GM10248 (cell line): ENCODE data around the gene ARMH4.

Experiments
- CTCF ChIA-PET: fragments of 300-600 bp; sonication (Branson Sonifier 250); formaldehyde crosslinking; extraction: SDS; loops from one replicate; lab custom pipeline; 2021; ENCODE audit warnings: antibody characterized with exemption; lab: Yijun Ruan, JAX
- POLR2A ChIA-PET: fragments of 350-650 bp; sonication (Branson Sonifier 250); formaldehyde crosslinking; extraction: SDS; loops from one replicate; lab custom pipeline; 2020; ENCODE audit warnings: antibody characterized with exemption; lab: Yijun Ruan, JAX
- DNase-seq: peaks from one replicate; pipeline ENCODE4 v3.0.0; 2012; ENCODE audit errors: extremely low spot score
- TF ChIP-seq, protein P1 (sequence below): IDR thresholded peaks from 2 replicates; pipeline ENCODE4 v1.5.1; 2012; ENCODE audit warnings: mild to moderate bottlenecking, low read depth; ENCODE audit errors: extremely low read depth, missing control alignments, control extremely low read depth

ARMH4 gene

DNA sequence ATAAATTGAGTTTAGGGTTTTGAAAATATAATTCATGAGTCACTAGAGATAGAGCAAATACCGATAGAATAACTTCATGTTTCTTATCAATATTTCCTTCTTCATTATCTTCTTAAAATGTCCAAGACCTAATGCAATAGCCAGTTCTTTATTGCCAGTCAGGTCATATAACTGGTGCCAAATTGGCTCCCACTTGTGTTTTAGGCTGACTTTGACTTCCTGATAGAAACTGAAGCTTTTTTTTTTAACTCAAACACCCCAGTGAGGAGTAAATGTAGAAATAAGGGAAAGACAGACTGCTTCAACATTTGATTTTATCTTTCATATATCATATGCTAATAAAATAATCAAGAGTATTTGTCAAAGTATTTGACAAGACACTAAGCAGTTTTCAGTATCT is 80.7 kb downstream of the ARMH4 start:
- DNase-seq: no peak
- TF ChIP-seq, protein P1, sequence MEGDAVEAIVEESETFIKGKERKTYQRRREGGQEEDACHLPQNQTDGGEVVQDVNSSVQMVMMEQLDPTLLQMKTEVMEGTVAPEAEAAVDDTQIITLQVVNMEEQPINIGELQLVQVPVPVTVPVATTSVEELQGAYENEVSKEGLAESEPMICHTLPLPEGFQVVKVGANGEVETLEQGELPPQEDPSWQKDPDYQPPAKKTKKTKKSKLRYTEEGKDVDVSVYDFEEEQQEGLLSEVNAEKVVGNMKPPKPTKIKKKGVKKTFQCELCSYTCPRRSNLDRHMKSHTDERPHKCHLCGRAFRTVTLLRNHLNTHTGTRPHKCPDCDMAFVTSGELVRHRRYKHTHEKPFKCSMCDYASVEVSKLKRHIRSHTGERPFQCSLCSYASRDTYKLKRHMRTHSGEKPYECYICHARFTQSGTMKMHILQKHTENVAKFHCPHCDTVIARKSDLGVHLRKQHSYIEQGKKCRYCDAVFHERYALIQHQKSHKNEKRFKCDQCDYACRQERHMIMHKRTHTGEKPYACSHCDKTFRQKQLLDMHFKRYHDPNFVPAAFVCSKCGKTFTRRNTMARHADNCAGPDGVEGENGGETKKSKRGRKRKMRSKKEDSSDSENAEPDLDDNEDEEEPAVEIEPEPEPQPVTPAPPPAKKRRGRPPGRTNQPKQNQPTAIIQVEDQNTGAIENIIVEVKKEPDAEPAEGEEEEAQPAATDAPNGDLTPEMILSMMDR: no peak
- POLR2A ChIA-PET: no interaction called here
- CTCF ChIA-PET: interaction anchor here (0.9 to 2.7 kb wide), 12 partner anchors 9 to 593 kb away, joined by 3 to 24 read pairs (median 6); no protein-coding TSS in a partner anchor

DNA sequence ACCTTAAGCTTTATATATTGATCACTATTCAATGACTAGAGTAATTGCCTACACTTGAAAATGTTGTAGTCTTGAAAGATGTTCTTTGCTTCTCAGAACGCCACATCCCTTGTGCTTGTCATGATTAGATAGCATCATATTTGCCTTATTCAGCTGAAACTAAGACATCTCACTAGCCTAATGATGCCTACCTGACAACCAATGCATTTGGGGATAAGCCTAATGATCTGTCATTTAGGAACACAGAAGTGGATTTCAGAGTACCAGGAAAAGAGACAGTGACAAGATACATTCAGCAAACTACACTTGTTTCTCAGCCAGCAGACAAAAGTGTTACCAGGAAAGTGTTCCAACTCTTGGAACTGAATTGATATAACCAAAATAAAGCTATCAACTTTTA is 83.7 kb downstream of the ARMH4 start:
- no peak for DNase-seq
- TF ChIP-seq, protein P1: no peak
- ChIA-PET POLR2A (no interaction called here), CTCF (no interaction called here)

DNA sequence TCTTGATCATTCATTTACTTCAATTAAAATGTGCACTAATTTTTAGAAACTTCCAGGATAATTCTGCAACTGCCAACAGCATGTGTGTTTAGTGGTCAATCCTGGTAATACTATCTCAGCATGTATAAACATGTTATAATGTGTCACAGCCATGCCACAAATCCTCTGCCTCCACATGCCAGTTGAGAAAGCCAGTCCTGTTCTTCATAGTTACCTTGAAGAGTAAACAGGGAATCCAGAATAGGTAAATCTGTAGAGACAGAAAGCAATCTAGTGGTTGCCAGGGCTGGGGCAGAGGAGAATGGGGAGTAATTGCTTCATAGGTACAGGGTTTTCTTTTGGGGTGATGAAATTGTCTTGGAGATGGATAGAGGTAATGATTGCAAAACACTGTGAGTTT is 85.9 kb downstream of the ARMH4 start:
- TF ChIP-seq, protein P1: no peak
- ChIA-PET POLR2A (no interaction called here), CTCF (interaction anchor here (1.3 kb wide), 1 partner anchor 10 kb away, joined by 4 read pairs; no protein-coding TSS in a partner anchor)
- DNase-seq: no peak

DNA sequence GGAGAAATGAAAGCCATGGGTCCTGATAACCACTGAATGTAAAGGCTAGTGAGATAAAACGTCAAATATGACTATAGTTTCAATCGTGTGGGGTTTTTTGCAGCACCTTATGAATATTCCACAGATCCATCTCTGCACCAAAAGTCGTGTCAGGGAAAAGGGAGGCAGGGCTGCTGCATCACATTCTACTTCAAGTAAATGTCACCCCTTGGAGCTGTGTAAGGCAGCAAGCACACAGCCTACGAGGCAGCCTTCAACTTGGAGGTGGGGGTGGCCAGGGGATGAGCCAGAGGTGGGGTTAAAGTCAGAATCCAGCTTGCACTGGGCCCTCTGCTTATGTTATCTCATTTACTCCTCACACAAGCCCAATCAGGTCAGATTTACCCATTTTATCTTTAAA is 90.4 kb downstream of the ARMH4 start:
- no peak for DNase-seq
- TF ChIP-seq, protein P1: no peak
- CTCF ChIA-PET: interaction anchor here (1.3 to 3.4 kb wide), 3 partner anchors 9 to 13 kb away, joined by 4 to 24 read pairs (median 5); no protein-coding TSS in a partner anchor
- POLR2A ChIA-PET: no interaction called here

DNA sequence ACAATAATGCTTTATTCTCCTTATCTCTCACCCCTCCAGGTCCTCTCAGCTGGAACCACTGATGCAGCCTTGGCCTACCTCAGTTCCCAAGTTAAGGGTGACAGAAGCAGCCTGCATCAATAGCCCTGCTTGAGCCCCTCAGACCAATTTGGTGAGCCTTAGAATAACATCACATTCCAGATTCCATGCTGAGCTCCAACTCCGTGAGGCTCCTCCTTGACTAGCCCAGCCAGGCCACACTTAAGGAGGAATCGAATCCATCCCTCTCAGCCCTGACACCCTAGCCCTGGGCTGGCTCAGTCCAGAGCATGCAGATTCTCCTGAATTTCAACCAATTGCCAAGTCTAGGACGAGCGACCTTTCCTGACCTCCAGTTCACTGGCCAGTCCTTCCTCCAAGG is 91.1 kb downstream of the ARMH4 start:
- TF ChIP-seq, protein P1: no peak
- ChIA-PET CTCF (interaction anchor here (3.4 kb wide), 1 partner anchor 12 kb away, joined by 24 read pairs; no protein-coding TSS in a partner anchor), POLR2A (no interaction called here)
- DNase-seq: no peak

DNA sequence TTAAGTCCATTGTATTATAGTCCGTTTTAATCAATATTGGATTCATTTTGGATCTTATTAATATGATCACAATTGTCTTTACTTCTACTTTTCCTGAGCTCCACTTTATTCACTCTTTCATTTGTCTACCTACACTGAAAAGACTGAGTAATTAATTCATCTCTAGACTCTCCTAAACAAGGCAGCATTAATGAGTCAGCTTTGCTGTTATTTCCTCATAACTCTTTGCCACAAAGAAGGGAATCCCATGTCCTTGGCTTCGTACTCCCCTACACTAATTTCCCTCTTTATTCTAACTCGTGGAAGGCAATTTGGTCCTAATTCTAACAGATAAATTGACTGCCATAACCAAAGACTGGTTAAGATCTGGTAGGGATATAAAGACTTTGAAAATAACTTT is 91.9 kb downstream of the ARMH4 start:
- CTCF ChIA-PET: interaction anchor here (1.1 to 1.2 kb wide), 2 partner anchors 10 kb away, joined by 3 to 5 read pairs; no protein-coding TSS in a partner anchor
- POLR2A ChIA-PET: no interaction called here
- TF ChIP-seq, protein P1: no peak
- no peak for DNase-seq

DNA sequence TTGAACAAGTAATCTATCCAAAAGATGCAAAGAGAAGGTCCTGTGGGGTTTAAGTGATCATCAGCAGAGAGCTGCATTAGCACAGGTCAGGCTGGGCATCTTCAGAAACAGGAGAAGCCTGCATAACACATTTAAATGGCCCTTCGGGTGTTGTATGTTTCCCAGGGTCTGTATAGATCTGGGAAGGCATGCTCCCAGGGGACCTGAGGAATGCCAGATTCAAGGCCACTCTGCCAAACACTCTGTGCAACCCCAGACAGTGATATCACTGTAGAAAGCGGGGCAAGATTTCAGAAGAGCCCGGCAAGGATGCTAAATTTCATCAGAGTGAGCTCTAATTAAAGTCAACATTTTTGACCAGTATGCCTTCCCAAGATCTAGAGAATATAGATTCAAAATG is 92.9 kb downstream of the ARMH4 start:
- ChIA-PET POLR2A (no interaction called here), CTCF (interaction anchor here (1.1 to 1.2 kb wide), 2 partner anchors 9 to 11 kb away, joined by 3 to 5 read pairs; no protein-coding TSS in a partner anchor)
- DNase-seq: no peak
- TF ChIP-seq, protein P1: no peak
